Stimulated activated CD4-positive, alpha-beta T cell treated with anti-CD3 and anti-CD28 coated beads, TNF-alpha, amount 100 ng/mL, for 4 hours (primary cell): Measurements from ENCODE around the gene ST6GALNAC3.
"Not testable (repeated sequence)": the region's sequence is repeated elsewhere in the genome, so short reads cannot be mapped to it uniquely, and the experiment has no call there.

Source experiments
- DNase-seq, 3 experiments: peaks; one replicate each; pipeline ENCODE4 v3.0.0-alpha.2; 2020; ENCODE audit warnings: low read depth in 3 of 3

The ST6GALNAC3 gene

GRCh38 chr1:76635784-76636183 is 561.2 kb downstream of the ST6GALNAC3 start:
- DNase-seq: no peak

GRCh38 chr1:76639181-76639580 is 564.6 kb downstream of the ST6GALNAC3 start:
- no peak for DNase-seq

GRCh38 chr1:76640092-76640491 is 565.5 kb downstream of the ST6GALNAC3 start:
- DNase-seq: no peak

- DNase-seq: no peak
Observed at GRCh38 chr1:76640723-76641122, 566.2 kb downstream of the ST6GALNAC3 start.

- DNase-seq: no peak
Observed at GRCh38 chr1:76644139-76644538, 569.6 kb downstream of the ST6GALNAC3 start.

GRCh38 chr1:76652860-76653259 is 578.3 kb downstream of the ST6GALNAC3 start:
- DNase-seq: not testable (repeated sequence)

GRCh38 chr1:76657623-76658022 is 583.1 kb downstream of the ST6GALNAC3 start:
- no peak for DNase-seq

- DNase-seq: no peak
Observed at GRCh38 chr1:76659171-76659940, 584.8 kb downstream of the ST6GALNAC3 start.

- no peak for DNase-seq
Observed at GRCh38 chr1:76661531-76661930, 587.0 kb downstream of the ST6GALNAC3 start.

- no peak for DNase-seq
Observed at GRCh38 chr1:76666499-76666898, 592.0 kb downstream of the ST6GALNAC3 start.

- DNase-seq: no peak
Observed at GRCh38 chr1:76668046-76668445, 593.5 kb downstream of the ST6GALNAC3 start.

- DNase-seq: no peak
Observed at GRCh38 chr1:76669131-76669530, 594.6 kb downstream of the ST6GALNAC3 start.

GRCh38 chr1:76669624-76670315 is 595.2 kb downstream of the ST6GALNAC3 start:
- DNase-seq: no peak

GRCh38 chr1:76674689-76675210 is 600.2 kb downstream of the ST6GALNAC3 start:
- DNase-seq: no peak

GRCh38 chr1:76677416-76678405 is 603.2 kb downstream of the ST6GALNAC3 start:
- DNase-seq: no peak

- no peak for DNase-seq
Observed at GRCh38 chr1:76679534-76680152, 605.1 kb downstream of the ST6GALNAC3 start.

GRCh38 chr1:76680651-76681050 is 606.1 kb downstream of the ST6GALNAC3 start:
- no peak for DNase-seq

GRCh38 chr1:76682138-76682537 is 607.6 kb downstream of the ST6GALNAC3 start:
- DNase-seq: no peak
